HG03342 (cell line): Measurements from ENCODE around the gene HTRA3.

Source experiments
- ATAC-seq: cut with Tn5 transposase; IDR thresholded peaks from one replicate; pipeline ENCODE4 v1.9.1; 2021; ENCODE audit warnings: mild to moderate bottlenecking, moderate library complexity; ENCODE audit not compliant: unreplicated experiment

The HTRA3 gene

DNA sequence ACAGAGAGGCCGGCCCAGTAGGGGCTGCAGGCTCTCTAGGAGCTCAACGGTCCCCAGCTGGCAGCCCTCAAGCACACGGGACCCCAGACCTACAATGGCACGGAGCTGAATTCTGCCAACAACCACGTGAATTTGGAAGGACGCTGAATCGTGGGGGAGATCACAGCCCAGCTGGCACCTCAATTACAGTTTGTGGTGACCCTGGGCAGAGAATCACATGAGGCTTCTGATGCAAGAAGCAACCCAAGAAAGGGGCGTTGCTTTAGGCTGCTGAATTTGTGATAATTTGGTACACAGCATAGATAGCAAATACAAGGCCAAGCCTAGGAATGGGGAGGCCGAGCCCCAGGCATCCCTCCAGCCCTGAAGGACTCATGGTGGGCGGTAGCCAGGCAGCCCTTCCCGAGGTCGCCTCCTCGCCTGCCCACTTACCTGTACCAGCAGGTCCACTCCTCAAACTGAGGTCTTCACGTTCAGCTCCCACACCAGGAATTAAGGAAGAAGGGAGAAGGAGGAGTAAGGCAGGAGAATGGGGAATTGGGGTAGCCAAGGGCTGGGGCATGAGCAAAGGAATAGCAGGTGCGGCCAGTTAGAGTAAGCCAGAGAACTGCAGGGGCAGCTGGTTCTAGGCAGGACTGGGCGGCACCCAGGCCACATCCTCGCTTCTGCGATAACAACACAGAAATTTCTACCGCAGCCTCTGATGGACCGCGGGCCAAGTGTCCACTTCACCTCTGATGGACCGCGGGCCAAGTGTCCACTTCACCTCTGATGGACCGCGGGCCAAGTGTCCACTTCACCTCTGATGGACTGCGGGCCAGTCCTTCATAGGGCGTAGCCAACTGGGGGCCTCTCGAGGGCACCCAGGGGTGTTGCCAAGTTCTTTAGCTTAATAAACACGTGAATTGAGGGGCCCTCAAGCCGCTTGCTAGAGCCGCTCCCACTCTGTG, 23.4 kb upstream of the HTRA3 start:
- no peak for ATAC-seq

DNA sequence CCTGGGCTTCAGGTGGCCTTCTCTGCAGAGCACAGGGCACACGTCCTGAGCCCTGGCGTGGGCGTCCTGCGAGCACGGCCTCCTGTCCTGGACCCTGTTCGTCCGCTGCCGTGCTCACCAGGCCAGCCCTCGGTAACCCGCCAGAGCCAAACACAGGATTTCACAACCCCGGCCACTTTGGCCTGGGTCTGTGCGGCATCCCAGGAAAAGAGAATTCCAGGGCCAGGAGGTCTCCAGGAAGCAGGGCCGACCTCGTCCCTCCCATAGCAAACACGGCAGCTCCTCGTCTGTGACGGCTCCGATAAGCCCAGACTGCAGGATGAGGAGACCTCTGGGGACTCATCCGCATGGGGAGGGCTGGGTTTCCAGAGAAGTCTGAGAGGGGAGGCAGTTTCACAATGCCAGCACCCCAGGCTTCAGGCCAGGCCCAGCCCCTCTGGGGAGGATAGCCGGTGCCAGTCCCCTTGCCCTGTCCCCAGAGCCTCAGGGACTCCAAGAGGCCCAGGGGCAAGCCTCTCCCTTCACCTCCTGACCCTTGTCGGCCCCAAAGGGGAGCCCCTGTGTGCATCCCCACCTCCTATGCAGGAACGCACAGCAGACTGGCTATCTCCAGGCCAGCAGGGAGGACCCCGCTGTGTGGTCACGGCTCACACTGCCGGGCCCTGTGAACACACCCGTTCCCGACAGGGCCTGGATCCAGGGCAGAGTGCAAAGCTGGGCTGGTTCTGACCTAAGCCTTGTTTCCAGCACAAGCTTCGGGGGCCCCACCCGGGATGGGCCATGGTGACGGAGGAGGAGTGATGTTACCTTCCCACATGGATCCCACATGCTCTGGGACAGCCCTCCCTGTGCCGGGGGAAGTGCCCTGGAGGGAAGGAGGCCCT, 22.3 kb upstream of the HTRA3 start:
- no peak for ATAC-seq

DNA sequence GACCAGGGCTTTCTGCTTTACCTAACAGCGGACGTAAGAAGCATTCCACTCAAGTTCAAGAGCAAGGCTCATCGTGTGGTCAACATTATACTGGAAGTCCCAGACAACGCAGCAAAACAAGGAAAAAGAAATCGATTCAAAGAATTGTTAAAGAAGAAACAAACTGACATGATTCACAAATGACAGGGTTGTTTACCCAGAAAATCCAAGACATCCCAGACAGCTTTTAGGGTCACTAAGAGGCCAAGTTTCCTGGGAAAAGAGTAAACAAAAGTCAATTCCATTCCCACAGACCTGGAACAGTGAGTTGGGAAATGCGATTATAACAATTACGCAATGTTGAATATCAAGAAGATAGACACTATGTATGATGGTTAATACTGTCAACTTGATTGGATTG, 21.5 kb upstream of the HTRA3 start:
- ATAC-seq: no peak

DNA sequence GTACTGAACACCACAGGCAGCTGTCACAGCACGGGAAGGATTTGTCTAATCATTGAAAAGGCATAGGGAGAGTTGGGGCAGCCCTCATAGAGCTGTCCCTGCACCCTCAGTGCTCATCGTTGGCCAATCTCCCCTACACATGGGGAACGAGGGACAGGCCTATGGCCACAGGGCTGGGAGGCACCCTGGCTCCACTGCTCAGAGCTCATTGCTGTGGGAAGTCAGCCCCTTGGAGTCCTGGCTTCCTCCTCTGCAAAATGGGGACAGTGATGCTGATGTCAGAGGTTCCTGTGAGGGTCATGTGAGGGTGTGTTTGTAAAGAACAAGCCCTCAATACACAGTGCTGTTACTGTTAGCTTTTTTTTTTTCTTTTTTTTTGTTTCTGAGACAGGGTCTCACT, 19.3 kb upstream of the HTRA3 start:
- ATAC-seq: no peak

- no peak for ATAC-seq
Observed at GRCh38 chr4:8250637-8251036, 18.9 kb upstream of the HTRA3 start.

GRCh38 chr4:8251110-8251883, 18.3 kb upstream of the HTRA3 start:
- no peak for ATAC-seq

DNA sequence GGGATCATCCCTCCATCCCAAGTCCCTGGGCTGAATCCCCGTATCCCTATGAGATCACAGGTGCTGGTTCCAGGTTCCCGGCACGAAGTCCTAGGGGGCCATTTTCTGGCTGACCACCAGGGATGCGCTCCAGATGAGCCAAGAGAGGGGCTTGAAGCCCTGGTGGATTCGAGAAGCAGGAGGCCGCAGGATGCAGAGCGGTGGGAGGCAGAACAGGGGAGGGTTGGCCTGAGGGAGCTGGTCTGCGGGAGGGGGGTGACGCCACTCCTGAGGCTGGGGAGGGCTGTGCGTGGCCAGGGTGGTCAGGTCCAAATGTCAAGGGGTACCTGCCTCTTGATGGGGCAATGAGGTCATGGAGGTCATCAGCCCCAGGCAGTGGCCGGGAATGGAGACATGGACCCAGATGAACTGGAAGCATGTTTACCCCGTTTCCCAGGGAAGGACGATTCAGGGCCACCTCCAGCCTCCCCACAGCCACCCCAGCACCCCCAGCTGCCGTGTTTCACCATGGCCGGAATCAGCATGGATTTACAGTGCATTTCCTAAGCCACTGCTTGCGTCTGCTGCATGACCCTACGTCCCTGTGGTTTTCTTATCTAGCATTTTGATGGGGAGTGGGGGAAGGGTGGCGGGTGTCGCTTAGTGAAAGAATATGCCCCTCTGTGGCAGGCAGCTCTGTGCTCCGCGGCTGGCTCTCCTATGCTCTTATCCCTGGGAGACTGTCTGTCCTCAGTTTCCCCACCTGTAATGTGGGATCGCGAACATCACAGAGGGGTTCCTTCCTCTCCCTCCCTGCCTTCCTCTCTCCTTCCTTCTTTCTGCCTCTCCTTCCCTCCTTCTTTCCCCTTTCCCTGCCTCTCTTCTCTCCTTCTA, 17.0 kb upstream of the HTRA3 start:
- no peak for ATAC-seq

DNA sequence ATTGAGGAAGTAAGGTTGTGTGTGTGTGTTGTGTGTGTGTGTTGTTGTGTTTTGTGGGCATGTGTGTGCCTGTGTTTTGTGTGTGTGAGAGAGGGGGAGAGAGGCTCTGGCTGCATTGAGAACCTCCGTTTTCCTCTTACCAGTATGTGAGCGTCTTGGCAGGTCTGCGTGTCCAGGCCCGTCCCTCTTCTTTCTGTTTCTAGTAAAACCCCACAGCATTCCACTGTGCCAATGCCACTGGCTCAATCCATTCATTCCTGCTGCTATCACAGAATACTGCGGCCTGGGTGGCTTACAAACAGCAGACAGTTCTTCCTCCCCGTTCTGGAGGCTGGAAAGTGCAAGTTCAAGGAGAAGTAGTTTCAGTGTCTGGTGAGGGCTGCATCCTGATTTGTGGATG, 15.5 kb upstream of the HTRA3 start:
- ATAC-seq: no peak

GRCh38 chr4:8255698-8256441, 13.7 kb upstream of the HTRA3 start:
- no peak for ATAC-seq

DNA sequence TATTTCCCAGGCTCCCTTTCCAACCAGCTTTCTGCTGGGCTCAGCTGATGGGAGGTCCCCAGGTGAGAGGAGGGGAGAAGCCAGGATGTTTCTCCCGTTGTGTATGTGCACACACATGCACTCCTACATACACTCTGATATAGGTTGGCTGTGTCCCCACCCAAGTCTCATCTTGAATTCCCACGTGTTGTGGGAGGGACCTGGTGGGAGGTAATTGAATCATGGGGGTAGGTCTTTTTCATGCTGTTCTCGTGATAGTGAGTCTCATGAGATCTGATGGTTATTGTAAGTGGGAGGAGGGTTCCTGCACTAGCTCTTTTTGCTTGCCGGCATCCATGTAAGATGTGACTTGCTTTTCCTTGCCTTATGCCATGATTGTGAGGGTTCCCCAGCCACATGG, 11.7 kb upstream of the HTRA3 start:
- no peak for ATAC-seq

GRCh38 chr4:8258552-8259212, 10.9 kb upstream of the HTRA3 start:
- ATAC-seq: no peak

- ATAC-seq: no peak
Observed at GRCh38 chr4:8259743-8260430, 9.7 kb upstream of the HTRA3 start.

DNA sequence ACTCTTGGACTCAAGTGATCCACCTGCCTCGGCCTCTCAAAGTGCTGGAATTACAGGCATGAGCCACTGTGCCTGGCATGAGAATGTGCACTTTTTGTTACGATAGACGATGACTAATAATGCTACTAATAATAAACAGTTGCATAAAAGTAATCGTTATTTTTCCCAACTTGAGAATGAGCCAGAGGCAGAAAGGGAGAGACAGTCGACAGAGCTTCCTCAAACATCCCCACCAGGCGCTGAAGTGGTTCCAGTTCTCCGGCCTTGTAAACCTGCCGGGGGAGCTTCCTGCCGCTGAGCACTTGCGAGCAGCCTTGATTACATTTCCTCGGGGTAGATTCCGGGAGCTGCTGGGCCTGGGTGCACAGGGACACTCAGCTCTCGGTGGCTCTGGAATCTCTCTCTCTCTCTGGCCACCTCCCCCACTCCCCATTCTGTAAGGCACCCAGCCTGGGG, 8.9 kb upstream of the HTRA3 start:
- ATAC-seq: no peak

- ATAC-seq: no peak
Observed at GRCh38 chr4:8261851-8262535, 7.6 kb upstream of the HTRA3 start.

DNA sequence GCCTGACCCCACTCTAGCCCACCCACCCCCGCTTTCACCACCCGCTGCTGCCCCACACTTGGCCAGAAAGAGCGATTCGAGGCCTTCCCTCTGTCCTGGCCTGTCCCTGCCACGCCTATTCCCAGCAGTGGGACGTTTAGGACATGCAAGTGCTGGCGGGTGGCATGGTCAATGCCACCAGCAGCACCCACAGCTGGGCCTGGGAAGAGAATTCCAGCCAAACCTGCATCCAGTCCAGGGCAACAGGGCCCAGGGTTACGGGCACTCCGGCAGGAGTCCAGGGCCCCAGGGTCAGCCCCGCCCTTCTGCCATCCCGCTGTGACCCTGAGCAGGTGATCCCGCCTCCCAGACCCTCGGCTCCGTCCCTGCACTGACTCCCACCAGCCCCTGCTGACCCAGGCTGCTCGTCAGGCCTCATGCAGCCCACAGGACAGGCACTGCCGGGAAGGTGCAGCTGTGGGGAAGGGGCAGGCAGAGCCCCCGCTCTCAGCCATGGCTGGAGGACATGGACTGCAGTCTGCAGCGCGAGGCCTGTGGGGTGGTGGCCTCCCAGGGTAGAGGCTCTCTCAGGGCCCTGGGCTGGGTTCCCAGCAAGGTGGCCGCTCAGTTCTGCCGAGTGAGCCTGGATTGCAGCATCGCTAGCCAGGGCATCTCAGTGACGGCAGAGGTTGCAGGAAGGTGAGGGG, 6.8 kb upstream of the HTRA3 start:
- ATAC-seq: no peak

DNA sequence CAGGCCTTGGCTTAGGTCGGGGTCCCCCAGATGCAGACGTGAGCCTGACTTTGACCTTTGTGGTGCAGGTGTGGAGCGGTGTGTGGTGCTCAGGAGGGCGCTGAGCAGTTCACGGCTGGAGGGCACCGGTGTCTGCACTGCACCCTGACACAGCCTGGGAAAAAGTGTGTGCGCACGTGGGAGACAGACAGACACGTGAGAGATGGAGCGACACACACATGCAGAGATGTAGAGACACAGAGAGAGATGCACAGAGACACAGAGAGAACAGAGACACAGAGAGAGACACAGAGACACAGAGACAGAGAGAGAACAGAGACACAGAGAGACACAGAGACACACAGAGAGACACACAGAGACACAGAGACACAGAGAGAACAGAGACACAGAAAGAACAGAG, 6.2 kb upstream of the HTRA3 start:
- ATAC-seq: no peak

DNA sequence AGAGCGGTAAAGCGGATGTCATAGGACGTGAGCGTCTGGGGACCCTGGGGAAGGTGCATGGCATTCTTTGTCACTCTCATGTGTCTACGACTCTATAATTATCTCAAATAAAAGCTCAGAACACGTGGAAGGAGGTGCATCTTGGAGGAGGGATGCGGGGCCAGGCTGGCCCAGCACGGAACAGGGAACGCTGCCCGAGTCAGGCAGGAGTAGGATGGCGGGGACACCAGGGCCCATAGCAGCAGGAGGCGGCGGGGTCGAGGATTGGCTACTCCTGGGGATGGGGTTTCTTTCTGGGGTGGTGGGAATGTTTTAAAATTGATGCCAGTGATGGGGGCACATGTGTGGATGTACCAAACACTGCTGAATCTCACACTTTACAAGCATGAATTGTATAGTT, 5.4 kb upstream of the HTRA3 start:
- ATAC-seq: no peak
